A673 (cell line): ENCODE results near the gene SLX4IP. TPM values are rescaled to one million over a fixed set of nuclear protein-coding genes. Genes with fewer than 3 reads are reported as not detected.

Experiments
- BruUV-seq: library from RNA; stranded (reverse); fragments of 400-500 nt; replicated peaks from 2 replicates; lab custom pipeline; 2021; lab: Mats Ljungman, UMichigan
- CTCF ChIA-PET: fragments of 300-600 bp; sonication (Branson Sonifier 250); formaldehyde crosslinking; loops from one replicate; lab custom pipeline; 2022; ENCODE audit warnings: antibody characterized with exemption; lab: Charles Lee
- POLR2A ChIA-PET: fragments of 300-600 bp; sonication (Branson Sonifier 250); formaldehyde crosslinking; loops from one replicate; lab custom pipeline; 2022; ENCODE audit warnings: antibody characterized with exemption; ENCODE audit not compliant: low non-redundant PET; lab: Charles Lee
- DNase-seq: peaks from one replicate; pipeline ENCODE4 v3.0.0-alpha.2; 2015; ENCODE audit warnings: low spot score
- H3K27ac ChIP-seq: fragments of 200-600 bp; sonication (generic); 2 replicates; pipeline ENCODE4 v1.5.1; 2016; ENCODE audit warnings: mixed run types, low read depth, mild to moderate bottlenecking, mixed read lengths, antibody characterized with exemption, low read length; ENCODE audit not compliant: poor library complexity, severe bottlenecking
- H3K27me3 ChIP-seq: fragments of 200-600 bp; sonication (generic); replicated peaks from 2 replicates; pipeline ENCODE4 v1.6.1; 2017; ENCODE audit warnings: mixed run types, low read depth, mild to moderate bottlenecking, mixed read lengths, antibody characterized with exemption, low read length; ENCODE audit not compliant: insufficient read depth, poor library complexity
- H3K36me3 ChIP-seq: fragments of 200-600 bp; sonication (generic); 2 replicates; pipeline ENCODE4 v1.6.1; 2016; ENCODE audit warnings: mixed run types, mild to moderate bottlenecking, mixed read lengths, antibody characterized with exemption, low read length; ENCODE audit not compliant: insufficient read depth, poor library complexity, severe bottlenecking
- H3K4me1 ChIP-seq: fragments of 200-600 bp; sonication (generic); 2 replicates; pipeline ENCODE4 v1.6.1; 2017; ENCODE audit warnings: mixed run types, mild to moderate bottlenecking, mixed read lengths, antibody characterized with exemption, low read length; ENCODE audit not compliant: insufficient read depth, poor library complexity, severe bottlenecking
- H3K4me3 ChIP-seq: fragments of 200-600 bp; sonication (generic); 2 replicates; pipeline ENCODE4 v1.5.1; 2016; ENCODE audit warnings: low read depth, mixed run types, mild to moderate bottlenecking, mixed read lengths, low read length; ENCODE audit not compliant: poor library complexity, severe bottlenecking
- H3K9me3 ChIP-seq: fragments of 200-600 bp; sonication (generic); 2 replicates; pipeline ENCODE4 v1.6.1; 2016; ENCODE audit warnings: mixed run types, low read depth, mild to moderate bottlenecking, mixed read lengths, antibody characterized with exemption, low read length; ENCODE audit not compliant: poor library complexity, severe bottlenecking
- CTCF ChIP-seq: fragments of 300-800, 200-600 bp; sonication (generic); conservative IDR thresholded peaks from 2 replicates; pipeline ENCODE4 v1.5.1; 2017; ENCODE audit warnings: low read depth, mild to moderate bottlenecking, antibody characterized with exemption, low read length, moderate library complexity, mixed read lengths
- EZH2 ChIP-seq: fragments of 200-600 bp; sonication (generic); IDR thresholded peaks from 2 replicates; pipeline ENCODE4 v1.6.1; 2017; ENCODE audit warnings: borderline replicate concordance, low read depth, mild to moderate bottlenecking, mixed read lengths, antibody characterized with exemption, low read length; ENCODE audit not compliant: poor library complexity, severe bottlenecking
- intact Hi-C: fragments of 100-400 bp; cut with micrococcal nuclease; formaldehyde crosslinking; loops from one replicate; pipeline ENCODE4 v1.10.0; 2022; ENCODE audit not compliant: unreplicated experiment
- total RNA-seq: library from RNA; stranded (reverse); gene quantifications from 2 replicates; pipeline ENCODE4 v1.2.3, GENCODE V29; 2021

Gene SLX4IP
- total RNA-seq, 1 experiment from 2014 or later, result 9.8 TPM

DNA sequence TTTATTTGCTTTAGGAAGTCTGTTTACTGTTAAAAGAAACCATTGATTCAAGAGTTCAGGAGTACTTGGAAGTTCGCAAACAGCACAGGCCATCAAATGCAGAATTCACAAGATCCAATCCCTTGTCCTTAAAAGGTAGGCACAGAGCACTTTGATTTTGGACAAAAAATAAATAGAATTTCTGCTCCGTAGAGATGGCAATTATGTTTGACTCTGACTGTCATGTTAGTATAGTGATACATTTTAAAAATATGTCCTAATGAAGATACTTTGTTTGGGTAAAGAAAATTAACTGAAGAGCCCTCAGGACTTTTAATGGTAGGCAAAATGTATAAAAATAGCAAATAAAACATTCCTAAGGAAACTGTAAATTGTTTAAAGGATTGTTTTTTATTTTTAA is 125.6 kb downstream of the SLX4IP start:
- H3K36me3 ChIP-seq, result no peaks in the 10 kb centered on the region
- ChIA-PET CTCF (no interaction called here), POLR2A (interaction anchor here (0.6 kb wide), 1 partner anchor 23 kb away, joined by 4 read pairs; no protein-coding TSS in a partner anchor)
- intact Hi-C loops, result no loop called here
- no peak for TF ChIP-seq EZH2
- TF ChIP-seq CTCF, result no peak
- H3K27me3 ChIP-seq, result no peaks in the 10 kb centered on the region
- peaks cover 5% of the 10 kb centered on the region for H3K9me3 ChIP-seq
- H3K4me1 ChIP-seq, result peaks cover 3% of the 10 kb centered on the region
- no peak overlapping the region for H3K27ac ChIP-seq
- DNase-seq, result no peak
- no peak overlapping the region for H3K4me3 ChIP-seq
- BruUV-seq, result no TSS peak

- no TSS peak for BruUV-seq
- ChIA-PET CTCF (interaction anchor here (0.7 kb wide), 1 partner anchor 81 kb away, joined by 3 read pairs; no protein-coding TSS in a partner anchor), POLR2A (interaction anchor here (0.6 kb wide), 1 partner anchor 23 kb away, joined by 4 read pairs; no protein-coding TSS in a partner anchor)
- Histone ChIP-seq H3K4me3 (no peak overlapping the region), H3K27ac (no peak overlapping the region), H3K4me1 (peaks cover 3% of the 10 kb centered on the region), H3K27me3 (no peaks in the 10 kb centered on the region), H3K36me3 (no peaks in the 10 kb centered on the region), H3K9me3 (peaks cover 5% of the 10 kb centered on the region)
- intact Hi-C loops, result no loop called here
- TF ChIP-seq EZH2, result no peak
- TF ChIP-seq CTCF, result no peak
- DNase-seq, result no peak
Measured at GRCh38 chr20:10561302-10561701, 126.2 kb downstream of the SLX4IP start.

GRCh38 chr20:10562899-10563298 is 127.8 kb downstream of the SLX4IP start:
- no TSS peak for BruUV-seq
- no peak for DNase-seq
- H3K36me3 ChIP-seq, result no peaks in the 10 kb centered on the region
- peaks cover 5% of the 10 kb centered on the region for H3K9me3 ChIP-seq
- H3K4me1 ChIP-seq, result peaks cover 3% of the 10 kb centered on the region
- TF ChIP-seq EZH2 (no peak), CTCF (no peak)
- ChIA-PET CTCF (no interaction called here), POLR2A (no interaction called here)
- H3K4me3 ChIP-seq, result no peak overlapping the region
- H3K27ac ChIP-seq, result no peak overlapping the region
- intact Hi-C loops, result no loop called here
- H3K27me3 ChIP-seq, result no peaks in the 10 kb centered on the region
